GM12873 (cell line): ENCODE data around the gene PDZD4.

Experiments
- CTCF ChIP-seq: IDR thresholded peaks from 2 replicates; pipeline ENCODE4 v1.5.1; 2012; ENCODE audit warnings: low read depth, mild to moderate bottlenecking, moderate library complexity, low read length, control low read depth; ENCODE audit not compliant: insufficient read depth; ENCODE audit errors: missing control alignments

Gene PDZD4

DNA sequence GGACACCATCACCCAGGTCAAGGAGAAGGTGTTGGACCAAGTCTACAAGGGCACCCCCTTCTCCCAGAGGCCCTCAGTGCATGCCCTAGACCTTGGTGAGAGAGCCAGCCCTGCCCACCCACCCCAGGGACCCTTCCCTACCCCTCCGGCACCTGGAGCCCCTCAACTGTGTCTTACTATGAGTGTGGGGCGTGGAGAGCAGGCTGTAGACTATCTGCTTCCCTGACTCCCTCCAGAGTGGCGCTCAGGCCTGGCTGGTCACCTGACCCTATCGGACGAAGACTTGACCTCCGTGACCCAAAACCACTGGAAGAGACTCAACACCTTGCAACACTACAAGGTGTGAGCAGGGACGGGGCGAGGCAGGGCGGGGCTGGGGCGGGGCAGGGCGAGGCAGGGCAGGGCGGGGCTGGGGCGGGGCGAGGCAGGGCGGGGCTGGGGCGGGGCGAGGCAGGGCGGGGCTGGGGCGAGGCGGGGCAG, 54.2 kb downstream of the PDZD4 start:
- no peak for TF ChIP-seq CTCF

DNA sequence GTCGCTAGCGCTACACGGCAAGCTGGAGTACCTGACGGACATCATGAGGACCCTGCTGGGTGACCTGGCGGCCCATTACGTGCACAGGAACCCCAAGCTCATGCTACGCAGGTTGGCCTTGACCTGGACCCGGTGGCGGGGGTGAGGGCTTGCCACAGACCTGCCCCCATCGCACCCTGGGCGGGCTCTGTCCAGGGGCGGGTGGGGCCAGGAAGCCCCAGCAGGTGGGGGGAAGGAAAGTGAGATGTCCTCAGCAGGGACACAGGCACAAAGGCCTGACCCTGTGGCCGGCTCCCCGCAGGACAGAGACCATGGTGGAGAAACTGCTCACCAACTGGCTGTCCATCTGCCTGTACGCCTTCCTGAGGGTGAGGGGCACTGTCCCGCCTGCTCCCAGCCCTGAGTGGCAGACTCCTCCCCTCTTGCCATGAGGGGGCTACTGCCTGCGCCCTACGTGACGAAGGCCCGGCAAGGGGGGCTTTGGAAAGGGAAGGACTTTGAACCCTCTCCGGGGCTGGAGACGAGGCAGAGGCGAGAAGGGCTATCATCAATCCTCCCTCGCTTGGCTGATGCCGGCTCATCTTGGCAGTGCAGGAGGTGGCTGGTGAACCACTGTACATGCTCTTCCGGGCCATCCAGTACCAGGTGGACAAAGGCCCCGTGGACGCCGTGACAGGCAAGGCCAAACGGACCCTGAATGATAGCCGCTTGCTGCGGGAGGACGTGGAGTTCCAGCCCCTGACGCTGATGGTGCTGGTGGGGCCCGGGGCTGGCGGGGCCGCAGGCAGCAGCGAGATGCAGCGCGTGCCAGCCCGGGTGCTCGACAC, 54.8 kb downstream of the PDZD4 start:
- TF ChIP-seq CTCF = no peak

DNA sequence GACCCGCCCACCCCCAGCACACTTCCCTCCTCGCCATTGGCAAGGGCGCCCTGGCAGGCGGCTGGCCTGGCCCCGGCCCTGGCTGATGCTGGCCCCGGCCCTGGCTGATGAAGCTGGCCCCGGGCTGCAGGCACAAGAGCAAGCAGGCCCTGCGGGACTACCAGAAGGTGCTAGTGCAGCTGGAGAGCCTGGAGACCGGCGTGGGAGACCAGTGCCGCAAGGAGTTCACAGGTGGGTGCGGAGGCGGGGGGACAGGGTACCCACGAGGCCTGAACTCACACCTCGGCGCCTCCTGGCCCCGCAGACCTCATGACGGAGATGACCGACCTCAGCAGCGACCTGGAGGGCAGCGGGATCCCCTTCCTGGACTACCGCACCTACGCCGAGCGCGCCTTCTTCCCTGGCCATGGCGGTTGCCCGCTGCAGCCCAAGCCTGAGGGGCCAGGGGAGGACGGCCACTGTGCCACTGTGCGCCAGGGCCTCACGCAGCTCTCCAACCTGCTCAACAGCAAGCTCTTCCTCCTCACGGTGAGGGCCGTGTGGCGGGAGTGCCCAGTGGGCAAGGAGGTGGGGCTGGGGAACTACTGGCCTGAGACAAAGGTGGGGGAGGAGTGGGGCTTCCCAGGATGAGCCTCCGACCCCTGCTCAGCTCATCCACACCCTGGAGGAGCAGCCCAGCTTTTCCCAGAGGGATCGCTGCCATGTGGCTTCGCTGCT, 55.6 kb downstream of the PDZD4 start:
- TF ChIP-seq CTCF = no peak

DNA sequence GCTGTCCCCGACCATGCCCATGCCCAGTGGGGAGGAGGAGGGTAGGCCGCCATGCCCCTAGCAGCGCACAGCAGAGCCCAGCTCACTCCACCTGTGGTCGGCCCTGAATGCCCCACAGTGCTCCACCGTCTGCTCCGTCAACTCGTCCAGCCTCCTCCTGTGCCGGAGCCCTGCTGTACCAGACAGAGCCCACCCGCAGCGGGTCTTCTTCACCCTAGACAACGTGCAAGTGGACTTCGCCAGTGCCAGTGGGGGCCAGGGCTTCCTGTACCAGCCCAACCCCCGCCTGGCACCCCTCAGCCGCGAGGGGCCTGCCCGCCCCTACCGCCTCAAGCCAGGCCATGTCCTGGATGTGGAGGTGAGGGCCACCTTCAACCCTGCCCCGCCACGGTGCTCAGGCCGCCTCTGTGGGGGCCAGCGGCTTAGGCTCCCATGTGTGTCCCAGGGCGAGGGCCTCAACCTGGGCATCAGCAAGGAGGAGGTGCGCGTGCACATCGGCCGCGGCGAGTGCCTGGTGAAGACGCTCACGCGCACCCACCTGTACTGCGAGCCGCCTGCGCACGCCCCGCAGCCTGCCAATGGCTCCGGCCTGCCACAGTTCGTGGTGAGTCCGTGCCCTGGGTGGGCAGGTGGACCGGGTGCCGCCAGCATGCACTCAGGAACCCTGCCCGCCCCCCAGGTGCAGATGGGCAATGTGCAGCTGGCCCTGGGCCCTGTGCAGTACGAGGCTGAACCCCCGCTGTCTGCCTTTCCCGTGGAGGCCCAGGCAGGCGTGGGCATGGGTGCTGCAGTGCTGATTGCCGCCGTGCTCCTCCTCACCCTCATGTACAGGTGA, 56.4 kb downstream of the PDZD4 start:
- TF ChIP-seq CTCF = no peak

- no peak for TF ChIP-seq CTCF
Measured at GRCh38 chrX:153773218-153773611, 57.1 kb downstream of the PDZD4 start.

GRCh38 chrX:153772316-153773217, 57.8 kb downstream of the PDZD4 start:
- no peak for TF ChIP-seq CTCF
